Measurements from ENCODE around the gene NUP210. TPM values are rescaled to one million over a fixed set of nuclear protein-coding genes. Genes with fewer than 3 reads are reported as not detected.

Gene NUP210
- total RNA-seq, 1 donor from 2014 or later: 3.0 TPM

GRCh38 chr3:13345772-13346171 is 74.3 kb downstream of the NUP210 start:
- Mint-ChIP-seq H3K27me3 (ENCODE audit: unreplicated experiment) (peaks cover 6% of the 10 kb centered on the region), H3K4me1 (ENCODE audit: unreplicated experiment) (peaks cover 44% of the 10 kb centered on the region), H3K36me3 (ENCODE audit: low read depth, unreplicated experiment) (no peaks in the 10 kb centered on the region), H3K9me3 (ENCODE audit: unreplicated experiment) (no peaks in the 10 kb centered on the region), H3K4me3 (ENCODE audit: unreplicated experiment) (no peak overlapping the region), H3K27ac (ENCODE audit: unreplicated experiment) (no peak overlapping the region)
- TF ChIP-seq CTCF (IDR thresholded peaks at IDR 0.05; ENCODE audit: unreplicated experiment): no peak
- DNase-seq (ENCODE audit: low spot score): no peak

DNA sequence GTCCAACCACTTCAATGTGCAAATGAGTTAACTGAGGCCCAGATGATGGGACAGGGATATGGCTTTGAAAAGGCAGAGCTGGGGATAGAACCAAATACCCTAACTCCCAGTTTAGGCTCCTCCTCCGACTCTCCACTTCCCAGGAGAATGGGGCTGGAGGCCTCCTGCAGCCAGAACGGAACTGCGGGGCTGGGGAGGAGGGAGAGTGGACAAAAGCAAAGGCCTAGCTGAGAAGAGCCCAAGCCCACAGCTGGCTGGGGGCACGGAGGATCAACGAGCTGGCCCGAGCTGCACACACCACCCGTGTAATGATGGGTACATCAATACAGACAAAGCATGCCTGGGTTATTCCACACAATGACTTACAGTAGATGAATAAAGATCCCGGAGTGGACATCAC is 74.8 kb downstream of the NUP210 start:
- H3K4me3 Mint-ChIP-seq (ENCODE audit: unreplicated experiment): no peak overlapping the region
- no peaks in the 10 kb centered on the region for H3K36me3 Mint-ChIP-seq (ENCODE audit: low read depth, unreplicated experiment)
- H3K27ac Mint-ChIP-seq (ENCODE audit: unreplicated experiment): no peak overlapping the region
- peaks cover 42% of the 10 kb centered on the region for H3K4me1 Mint-ChIP-seq (ENCODE audit: unreplicated experiment)
- TF ChIP-seq CTCF (IDR thresholded peaks at IDR 0.05; ENCODE audit: unreplicated experiment): no peak
- DNase-seq (ENCODE audit: low spot score): no peak
- no peaks in the 10 kb centered on the region for H3K9me3 Mint-ChIP-seq (ENCODE audit: unreplicated experiment)
- peaks cover 6% of the 10 kb centered on the region for H3K27me3 Mint-ChIP-seq (ENCODE audit: unreplicated experiment)

- H3K27ac Mint-ChIP-seq (ENCODE audit: unreplicated experiment): no peak overlapping the region
- peaks cover 37% of the 10 kb centered on the region for H3K4me1 Mint-ChIP-seq (ENCODE audit: unreplicated experiment)
- TF ChIP-seq CTCF (IDR thresholded peaks at IDR 0.05; ENCODE audit: unreplicated experiment): no peak
- no peak for DNase-seq (ENCODE audit: low spot score)
- H3K27me3 Mint-ChIP-seq (ENCODE audit: unreplicated experiment): peaks cover 6% of the 10 kb centered on the region
- no peaks in the 10 kb centered on the region for H3K36me3 Mint-ChIP-seq (ENCODE audit: low read depth, unreplicated experiment)
- no peaks in the 10 kb centered on the region for H3K9me3 Mint-ChIP-seq (ENCODE audit: unreplicated experiment)
- no peak overlapping the region for H3K4me3 Mint-ChIP-seq (ENCODE audit: unreplicated experiment)
Observed at GRCh38 chr3:13344663-13345062, 75.5 kb downstream of the NUP210 start.

- no peak for DNase-seq (ENCODE audit: low spot score)
- no peak overlapping the region for H3K4me3 Mint-ChIP-seq (ENCODE audit: unreplicated experiment)
- peaks cover 8% of the 10 kb centered on the region for H3K27me3 Mint-ChIP-seq (ENCODE audit: unreplicated experiment)
- no peaks in the 10 kb centered on the region for H3K36me3 Mint-ChIP-seq (ENCODE audit: low read depth, unreplicated experiment)
- H3K9me3 Mint-ChIP-seq (ENCODE audit: unreplicated experiment): no peaks in the 10 kb centered on the region
- no peak for TF ChIP-seq CTCF (IDR thresholded peaks at IDR 0.05; ENCODE audit: unreplicated experiment)
- peaks cover 27% of the 10 kb centered on the region for H3K4me1 Mint-ChIP-seq (ENCODE audit: unreplicated experiment)
- no peak overlapping the region for H3K27ac Mint-ChIP-seq (ENCODE audit: unreplicated experiment)
Observed at GRCh38 chr3:13343601-13344000, 76.5 kb downstream of the NUP210 start.

DNA sequence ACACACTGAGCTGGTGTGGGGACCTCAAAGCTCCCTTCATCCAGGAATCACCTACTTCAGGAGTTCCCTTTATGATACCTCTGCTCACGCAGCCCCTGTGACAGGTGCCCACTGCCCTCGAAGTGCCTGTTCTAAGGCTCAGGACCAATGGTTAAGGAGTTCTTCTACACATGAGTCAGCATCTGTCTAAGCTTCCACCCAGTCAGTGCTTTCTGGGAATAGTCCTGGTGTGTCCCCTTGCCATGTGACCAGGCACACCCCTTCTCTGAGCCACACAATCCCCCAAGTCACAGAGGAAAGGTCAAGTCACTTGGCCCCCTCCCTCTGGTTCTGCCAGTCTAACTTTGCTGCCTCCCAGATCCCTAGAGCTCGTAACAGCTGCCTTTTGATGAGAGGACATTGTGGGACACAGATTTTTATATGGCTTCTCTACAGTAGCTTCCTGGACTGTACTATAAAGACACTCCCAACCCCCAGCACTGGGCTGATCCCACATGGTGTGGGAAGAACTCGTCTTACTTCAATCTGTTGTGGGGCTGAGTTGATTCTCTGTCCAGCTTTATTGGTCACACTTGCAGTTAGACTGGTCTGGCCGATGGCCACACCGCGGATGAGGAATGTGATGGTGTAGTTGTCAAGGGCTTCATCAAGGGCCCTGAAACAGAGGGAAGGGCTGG is 78.8 kb downstream of the NUP210 start:
- no peak for TF ChIP-seq CTCF (IDR thresholded peaks at IDR 0.05; ENCODE audit: unreplicated experiment)
- Mint-ChIP-seq H3K27me3 (ENCODE audit: unreplicated experiment) (peaks cover 4% of the 10 kb centered on the region), H3K27ac (ENCODE audit: unreplicated experiment) (no peak overlapping the region), H3K4me1 (ENCODE audit: unreplicated experiment) (peaks cover 4% of the 10 kb centered on the region), H3K9me3 (ENCODE audit: unreplicated experiment) (no peaks in the 10 kb centered on the region), H3K4me3 (ENCODE audit: unreplicated experiment) (no peak overlapping the region), H3K36me3 (ENCODE audit: low read depth, unreplicated experiment) (no peaks in the 10 kb centered on the region)
- no peak for DNase-seq (ENCODE audit: low spot score)
